DMS53 treated with DMSO at 0.1 percent for 48 hours (cell line): ENCODE results near the gene SAV1.
"Not testable (repeated sequence)": the region's sequence is repeated elsewhere in the genome, so short reads cannot be mapped to it uniquely, and the experiment has no call there.

Experiments used
- DNase-seq: peaks from one replicate; lab custom pipeline; 2025; ENCODE audit not compliant: unreplicated experiment; lab: John Stamatoyannopoulos, UW

SAV1 gene

GRCh38 chr14:50667996-50668825, at the start of gene SAV1:
Gene SAV1 (minus strand): TSS chr14:50668306. CDS start chr14:50667967, 339 bp downstream.
- peak; percentile 34 for DNase-seq

DNA sequence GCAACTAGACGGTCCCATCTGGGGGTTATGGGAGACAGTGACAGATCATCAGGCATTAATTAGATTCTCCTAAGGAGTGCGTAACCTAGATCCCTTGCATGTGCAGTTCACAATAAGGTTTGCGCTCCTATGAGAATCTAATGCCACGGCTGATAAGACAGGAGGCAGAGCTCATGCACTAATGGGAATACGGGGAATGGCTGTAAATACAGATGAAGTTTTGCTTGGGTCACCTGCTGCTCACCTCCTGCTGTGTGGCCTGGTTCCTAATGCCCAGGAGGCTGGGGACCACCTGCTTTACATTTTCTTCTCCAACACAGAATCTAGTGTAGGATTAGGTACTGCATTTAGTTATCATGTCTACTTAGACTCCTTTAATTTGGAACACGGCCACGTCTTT, 49.7 kb upstream of the SAV1 start:
- no peak for DNase-seq

DNA sequence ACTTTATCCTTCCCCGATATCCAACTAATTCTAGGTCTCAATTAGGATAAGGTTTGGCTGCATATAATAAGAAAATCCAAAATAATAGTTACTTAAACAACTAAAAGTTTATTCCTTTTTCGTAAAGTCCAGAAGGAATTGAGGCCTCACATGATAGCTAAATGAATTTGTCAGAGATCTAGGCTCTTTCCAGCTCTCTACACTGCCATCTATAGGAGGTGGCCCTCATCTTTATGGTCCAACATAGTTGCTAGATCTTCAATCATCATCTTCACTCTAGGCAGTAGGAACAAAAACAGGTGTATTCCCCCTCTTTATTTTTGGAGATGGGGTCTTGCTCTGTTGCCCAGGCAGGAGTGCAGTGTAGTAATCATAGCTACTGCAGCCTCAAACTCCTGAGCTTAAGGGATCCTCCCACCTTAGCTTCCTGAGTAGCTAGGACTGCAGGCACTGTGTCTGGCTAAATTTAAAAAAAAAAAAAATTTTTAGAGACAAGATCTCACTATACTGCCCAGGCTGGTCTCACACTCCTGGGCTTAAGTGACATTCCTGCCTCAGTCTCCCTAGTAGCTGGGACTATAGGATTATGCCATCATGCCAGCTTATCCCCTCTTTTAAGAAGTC, 46.5 kb upstream of the SAV1 start:
- DNase-seq: no peak

DNA sequence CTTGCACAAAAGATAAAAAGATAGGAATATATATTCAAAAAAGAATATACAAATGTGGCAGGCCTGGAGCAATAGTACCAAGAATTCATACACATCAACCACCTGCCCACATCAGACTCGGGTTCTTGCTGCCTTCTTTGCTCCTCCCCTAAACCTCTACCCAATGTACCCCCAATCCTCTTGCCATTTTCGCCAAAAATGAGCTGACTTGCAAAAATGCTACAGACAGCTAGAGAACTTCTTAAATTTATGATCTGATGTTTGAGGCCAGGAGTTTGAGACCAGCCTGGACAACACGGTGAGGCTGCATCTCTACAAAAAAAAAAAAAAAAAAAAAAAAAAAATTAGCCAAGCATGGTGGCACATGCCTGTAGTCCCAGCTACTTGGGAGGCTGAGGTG, 42.9 kb upstream of the SAV1 start:
- DNase-seq: no peak

DNA sequence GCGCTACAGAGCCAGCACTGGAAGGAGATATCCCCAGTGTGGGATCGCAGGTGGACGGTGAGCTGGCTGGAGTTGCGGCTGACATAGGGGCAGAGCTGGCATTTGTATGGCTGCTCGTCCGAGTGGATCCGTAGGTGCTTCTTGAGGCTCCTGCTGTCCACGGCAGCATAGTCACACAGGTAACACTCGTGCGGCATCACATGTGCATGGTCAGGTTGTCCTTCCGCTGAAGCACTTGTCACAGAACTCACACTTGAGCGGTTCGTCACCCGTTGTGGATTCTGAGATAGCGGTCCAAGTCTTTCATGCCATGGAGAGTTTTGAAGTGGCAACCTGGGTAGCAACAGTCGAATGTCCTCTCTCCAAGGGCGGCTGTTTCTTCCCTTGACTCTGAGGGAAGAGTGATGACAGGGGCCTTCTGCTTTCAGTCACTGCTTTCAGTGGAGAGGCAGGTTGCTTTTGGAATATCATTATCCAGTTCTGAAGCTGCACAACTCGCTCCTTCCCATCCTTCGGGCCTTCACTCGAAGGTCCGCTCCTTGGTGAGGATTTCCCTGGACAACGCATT, 37.0 kb upstream of the SAV1 start:
- DNase-seq: no peak

DNA sequence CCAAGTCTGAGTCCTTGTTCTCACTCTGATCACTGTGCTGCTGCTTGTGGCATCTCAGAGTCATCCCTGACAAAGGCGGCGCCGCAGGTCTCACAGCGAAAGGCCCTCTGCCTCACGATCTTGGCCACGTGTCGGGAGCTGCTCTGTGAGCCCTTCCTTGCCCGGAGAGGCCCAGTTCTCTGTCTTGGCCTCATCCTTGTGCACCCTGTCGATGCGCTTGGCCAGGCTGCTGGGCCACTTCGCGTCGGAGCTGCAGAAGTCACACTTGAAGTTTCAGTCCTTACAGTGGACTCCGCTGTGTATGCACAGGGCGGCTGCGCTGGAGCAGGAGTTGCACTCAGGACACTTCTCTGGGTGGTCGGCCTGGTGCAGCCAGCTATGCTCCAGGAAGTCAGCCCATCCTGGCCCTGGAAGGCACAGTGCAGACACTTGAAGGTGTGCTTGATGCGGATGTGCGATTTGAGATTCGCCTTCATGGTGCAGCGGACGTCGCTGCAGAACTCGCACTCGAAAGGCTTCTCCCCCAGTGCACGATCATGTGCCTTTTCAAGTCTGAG, 36.4 kb upstream of the SAV1 start:
- DNase-seq: no peak

GRCh38 chr14:50697659-50698290, 29.7 kb upstream of the SAV1 start:
- DNase-seq: no peak

DNA sequence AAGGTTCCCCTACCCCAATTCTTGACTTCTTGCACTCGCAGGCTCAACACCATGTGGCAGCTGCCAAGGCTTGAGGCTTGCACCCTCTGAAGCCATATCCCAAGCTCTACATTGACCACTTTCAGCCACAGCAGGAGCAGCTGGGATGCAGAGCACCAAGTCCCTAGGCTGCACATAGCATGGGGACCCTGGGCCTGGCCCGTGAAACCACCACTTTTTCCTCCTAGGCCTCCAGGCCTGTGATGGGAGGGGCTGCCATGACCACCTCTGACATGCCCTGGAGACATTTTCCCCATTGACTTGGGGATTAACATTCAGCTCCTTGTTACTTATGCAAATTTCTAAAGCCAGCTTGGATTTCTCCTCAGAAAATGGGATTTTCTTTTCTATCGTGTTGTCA, 26.2 kb upstream of the SAV1 start:
- not testable (repeated sequence) for DNase-seq

DNA sequence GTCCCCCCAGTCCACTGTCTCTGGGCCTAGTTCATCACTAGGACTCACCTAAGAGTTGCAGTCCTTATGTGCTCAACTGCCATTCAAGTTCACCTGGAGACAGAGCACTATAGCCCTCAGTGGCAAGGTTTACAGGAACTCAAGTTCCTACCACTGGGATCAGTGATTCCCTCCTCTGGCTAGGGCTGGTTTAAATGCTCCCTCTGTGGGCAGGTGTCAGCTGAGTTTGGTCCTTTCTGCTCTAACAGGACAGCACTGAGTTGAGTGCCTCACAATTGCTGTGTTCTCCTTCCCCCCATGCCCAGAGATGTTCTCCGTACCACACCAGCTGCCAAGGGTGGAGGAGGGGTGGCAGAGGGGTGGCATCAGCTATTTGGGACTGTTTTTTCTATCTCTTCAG, 20.8 kb upstream of the SAV1 start:
- no peak for DNase-seq

DNA sequence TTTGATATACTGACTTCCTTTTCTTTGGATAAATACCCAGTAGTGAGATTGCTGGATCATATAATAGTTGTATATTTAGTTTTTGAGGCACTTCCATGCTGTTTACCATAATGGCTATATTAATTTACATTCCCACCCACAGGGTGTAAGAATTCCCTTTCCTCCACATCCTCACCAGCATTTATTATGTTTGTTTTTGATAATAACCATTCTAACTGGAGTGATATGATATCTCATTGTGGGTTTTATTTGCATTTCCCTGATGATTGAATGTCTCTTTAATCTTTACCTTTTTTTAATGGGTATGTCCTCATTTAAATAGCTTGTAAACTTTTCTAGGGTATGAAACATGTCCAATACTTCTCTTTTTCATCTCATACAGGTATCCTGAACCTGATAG, 11.6 kb upstream of the SAV1 start:
- DNase-seq: no peak

- no peak for DNase-seq
Measured at GRCh38 chr14:50678163-50678562, 10.1 kb upstream of the SAV1 start.

- no peak for DNase-seq
Measured at GRCh38 chr14:50677527-50678063, 9.5 kb upstream of the SAV1 start.

- DNase-seq: no peak
Measured at GRCh38 chr14:50676814-50677516, 8.9 kb upstream of the SAV1 start.

DNA sequence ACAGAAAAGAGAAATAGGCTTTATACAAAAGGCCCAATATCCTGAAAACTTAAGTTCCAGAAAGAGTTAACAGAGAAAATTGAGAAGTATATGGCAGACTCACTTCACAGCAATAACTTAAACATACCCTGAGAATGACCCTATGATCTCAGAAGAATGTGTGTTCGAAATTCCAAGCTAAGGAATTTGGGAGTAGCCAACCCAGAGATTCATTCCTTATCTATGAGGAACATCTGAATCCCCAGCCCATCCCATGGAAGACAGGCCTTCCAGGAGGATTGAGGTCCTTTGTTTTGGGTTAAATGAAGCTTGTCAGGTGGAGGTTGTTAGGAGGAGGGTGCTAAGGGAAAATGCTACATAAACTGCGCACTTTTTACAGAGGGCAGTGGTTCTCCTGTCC, 7.5 kb upstream of the SAV1 start:
- DNase-seq: no peak

DNA sequence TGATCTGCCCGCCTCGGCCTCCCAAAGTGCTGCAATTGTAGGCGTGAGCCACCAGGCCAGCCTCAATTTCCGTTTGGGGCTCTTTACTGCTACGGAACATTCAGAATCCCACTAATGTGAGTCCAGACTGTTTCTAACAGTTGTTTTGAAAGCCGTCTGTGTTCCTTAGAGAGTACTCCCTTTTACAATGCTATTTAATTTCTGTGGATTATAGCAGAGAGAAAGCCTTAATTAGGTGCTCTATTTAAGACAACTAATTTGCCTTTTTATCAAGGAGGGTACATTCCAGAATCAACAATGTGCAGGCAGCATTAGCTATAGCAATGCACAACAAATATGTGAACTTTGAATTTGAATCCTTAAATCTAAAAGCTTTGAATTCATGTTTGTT, 2.8 kb upstream of the SAV1 start:
- DNase-seq: no peak

- no peak for DNase-seq
Measured at GRCh38 chr14:50670196-50670865, 2.2 kb upstream of the SAV1 start.

- DNase-seq: no peak
Measured at GRCh38 chr14:50669441-50669986, 1.4 kb upstream of the SAV1 start.

DNA sequence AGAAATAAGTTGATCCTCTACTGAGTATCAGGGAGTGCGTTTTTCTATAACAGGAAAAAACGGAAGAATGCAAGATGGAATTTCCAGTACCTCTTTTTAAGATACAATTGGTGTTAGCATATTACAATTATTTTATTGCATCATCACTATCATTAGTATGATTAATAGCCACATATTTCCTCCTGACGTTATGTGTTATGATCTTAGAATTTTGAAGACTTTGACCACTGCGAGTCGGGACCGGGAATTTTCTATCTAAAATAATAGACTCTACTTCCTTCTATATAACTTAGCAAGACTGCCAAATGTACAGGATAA, 679 bp upstream of the SAV1 start:
- DNase-seq: no peak

GRCh38 chr14:50667684-50667995, 466 bp downstream of the SAV1 start:
- no peak for DNase-seq
